ENCODE results near the gene LDHB.

The LDHB gene

DNA sequence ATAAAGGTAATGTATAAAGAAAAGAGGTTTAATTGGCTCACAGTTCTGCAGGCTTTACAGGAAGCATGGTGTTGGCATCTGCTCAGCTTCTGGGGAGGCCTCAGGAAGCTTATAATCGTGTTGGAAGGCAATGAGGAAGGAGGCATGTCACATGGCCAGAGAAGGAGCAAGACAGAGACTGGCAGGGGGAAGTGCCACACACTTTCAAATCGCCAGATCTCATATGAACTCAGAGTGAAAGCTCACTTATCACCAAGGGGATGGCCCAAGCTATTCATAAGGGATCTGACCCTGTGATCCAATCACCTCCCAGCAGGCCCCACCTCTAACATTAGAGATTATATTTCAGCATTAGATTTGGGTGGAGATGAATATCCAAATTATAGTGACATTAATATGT lies 26.3 kb downstream of the LDHB start:
- no peak for TF ChIP-seq Cebpa-rat (IDR thresholded peaks at IDR 0.05)
- no peak overlapping the region for H3K4me3 ChIP-seq
- peaks cover 0 to 41% (median 0%) of the 10 kb centered on the region in 11 experiments; a peak in 12 of 22 replicates for H4K20me1 ChIP-seq
- peaks cover 0 to 13% (median 0%) of the 10 kb centered on the region in 11 experiments; a peak in 4 of 22 replicates for H3K9me3 ChIP-seq (replicated peaks in 1 of 11)
- H3K36me3 ChIP-seq: peaks cover 36 to 63% (median 51%) of the 10 kb centered on the region in 11 experiments
- peaks cover 0 to 6% (median 0%) of the 10 kb centered on the region in 10 experiments; a peak in 1 of 20 replicates for H3K4me1 ChIP-seq
- no peak overlapping the region for H3K27ac ChIP-seq
- H3K9ac ChIP-seq: no peak overlapping the region
- H3K4me2 ChIP-seq: no peak overlapping the region
- H3K27me3 ChIP-seq: no peaks in the 10 kb centered on the region

DNA sequence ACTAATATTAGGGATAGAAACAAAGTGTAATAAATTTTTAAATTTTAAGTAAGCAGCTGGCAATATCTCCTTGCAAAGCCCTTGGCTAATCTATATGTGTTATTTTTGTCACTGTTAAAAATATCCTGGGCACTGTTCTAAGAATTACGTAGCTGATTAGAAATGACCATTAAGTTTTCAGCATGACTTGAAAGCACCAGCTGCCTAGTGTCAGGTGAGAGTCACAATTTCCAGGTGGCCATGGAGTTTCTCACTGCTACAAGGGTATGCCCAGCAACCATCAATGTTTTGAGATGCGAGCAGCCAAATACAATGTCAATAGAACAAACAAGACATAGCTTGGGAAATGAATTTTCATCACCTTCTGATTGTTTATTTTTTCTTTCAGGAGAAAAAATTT lies 29.7 kb downstream of the LDHB start:
- no peak overlapping the region for H3K4me3 ChIP-seq
- H3K27ac ChIP-seq: no peak overlapping the region
- no peaks in the 10 kb centered on the region for H3K27me3 ChIP-seq
- no peak overlapping the region for H3K4me2 ChIP-seq
- peaks cover 4 to 29% (median 18%) of the 10 kb centered on the region in 11 experiments; a peak in 14 of 22 replicates for H3K36me3 ChIP-seq
- H3K9me3 ChIP-seq (replicated peaks in 1 of 11): peaks cover 0 to 13% (median 0%) of the 10 kb centered on the region in 11 experiments; a peak in 4 of 22 replicates
- peaks cover 0 to 8% (median 0%) of the 10 kb centered on the region in 11 experiments; a peak in 2 of 22 replicates for H4K20me1 ChIP-seq
- H3K4me1 ChIP-seq: peaks cover 0 to 6% (median 0%) of the 10 kb centered on the region in 10 experiments; a peak in 1 of 20 replicates
- no peak overlapping the region for H3K9ac ChIP-seq
- no peak for TF ChIP-seq Cebpa-rat (IDR thresholded peaks at IDR 0.05)

DNA sequence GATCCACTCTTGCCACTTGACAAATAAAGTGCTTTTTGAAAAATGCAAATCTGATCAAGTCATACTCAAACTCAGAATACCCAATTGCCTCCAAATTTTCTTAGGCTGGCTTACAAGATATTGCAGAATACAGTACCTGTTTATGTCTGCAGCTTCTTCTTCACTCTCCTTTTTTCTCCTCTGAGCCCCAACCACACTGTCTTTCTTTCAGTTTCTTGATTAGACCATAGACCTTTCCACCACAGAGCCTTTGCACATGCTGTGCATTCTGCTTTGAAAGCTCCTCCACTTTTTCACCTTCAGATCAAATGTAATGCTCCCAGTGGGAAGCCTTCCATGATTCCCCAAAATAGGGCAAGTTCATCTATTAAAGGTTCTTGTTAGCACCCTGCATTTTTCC lies 39.1 kb downstream of the LDHB start:
- H3K36me3 ChIP-seq: no peaks in the 10 kb centered on the region

DNA sequence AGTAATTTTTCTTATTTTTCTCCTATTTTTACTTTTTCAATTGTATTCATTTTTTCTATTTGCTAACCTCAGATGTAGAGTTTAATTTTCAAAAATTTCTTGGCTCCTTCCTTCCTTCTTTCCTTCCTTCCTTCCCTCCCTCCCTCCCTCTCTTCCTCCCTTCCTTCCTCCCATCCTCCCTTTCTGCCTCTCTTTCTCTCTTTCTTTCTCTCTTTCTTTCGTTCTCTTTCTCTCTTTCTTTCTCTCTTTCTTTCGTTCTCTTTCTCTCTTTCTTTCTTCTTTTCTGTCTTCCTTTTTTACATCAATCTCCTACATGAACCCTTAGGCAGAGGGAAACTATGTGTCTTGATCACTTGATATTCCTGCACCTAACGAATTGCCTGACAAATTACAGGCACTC lies 40.6 kb downstream of the LDHB start:
- no peaks in the 10 kb centered on the region for H3K9me3 ChIP-seq (replicated peaks in 1 of 11)
- no peaks in the 10 kb centered on the region for H4K20me1 ChIP-seq
- no peak overlapping the region for H3K4me2 ChIP-seq
- no peak for TF ChIP-seq Cebpa-rat (IDR thresholded peaks at IDR 0.05)
- H3K36me3 ChIP-seq: no peaks in the 10 kb centered on the region
- no peaks in the 10 kb centered on the region for H3K27me3 ChIP-seq
- H3K4me1 ChIP-seq: peaks cover 0 to 23% (median 12%) of the 10 kb centered on the region in 10 experiments; a peak in 12 of 20 replicates
- no peak overlapping the region for H3K27ac ChIP-seq
- no peak overlapping the region for H3K9ac ChIP-seq
- no peak overlapping the region for H3K4me3 ChIP-seq

More for the DNA sequence above, 39.1 kb downstream of the LDHB start:
- no peaks in the 10 kb centered on the region for H3K9me3 ChIP-seq (replicated peaks in 1 of 11)
- no peaks in the 10 kb centered on the region for H3K27me3 ChIP-seq
- peaks cover 0 to 23% (median 12%) of the 10 kb centered on the region in 10 experiments; a peak in 12 of 20 replicates for H3K4me1 ChIP-seq
- H3K4me2 ChIP-seq: no peak overlapping the region
- no peak for TF ChIP-seq Cebpa-rat (IDR thresholded peaks at IDR 0.05)
- H3K4me3 ChIP-seq: no peak overlapping the region
- no peak overlapping the region for H3K9ac ChIP-seq
- no peaks in the 10 kb centered on the region for H4K20me1 ChIP-seq
- no peak overlapping the region for H3K27ac ChIP-seq

DNA sequence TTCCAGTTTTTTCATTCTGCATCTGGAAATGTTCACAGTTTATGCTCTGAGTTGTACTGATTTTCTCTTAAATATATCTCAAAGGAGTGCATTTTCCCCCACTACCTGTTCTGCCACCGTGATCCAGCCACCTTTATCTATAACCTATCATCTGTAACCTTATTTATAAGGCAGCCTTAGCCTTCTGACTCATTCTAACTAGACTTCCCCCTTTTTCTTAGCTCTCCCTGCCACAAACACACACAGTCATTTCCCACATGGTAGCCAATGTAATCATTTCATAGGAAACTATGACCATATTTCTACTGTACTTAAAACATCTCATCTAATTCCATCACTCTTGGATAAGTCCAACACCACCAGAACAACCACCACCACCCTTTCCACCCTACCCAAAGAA lies 42.2 kb downstream of the LDHB start:
- Histone ChIP-seq H3K4me2 (peak overlapping the region in 6 of 11 experiments; percentile 18 to 42 (median 24); a peak in 7 of 22 replicates), H3K9me3 (replicated peaks in 1 of 11) (no peaks in the 10 kb centered on the region), H4K20me1 (no peaks in the 10 kb centered on the region), H3K4me3 (no peak overlapping the region), H3K36me3 (no peaks in the 10 kb centered on the region), H3K27ac (no peak overlapping the region), H3K27me3 (no peaks in the 10 kb centered on the region), H3K4me1 (peaks cover 0 to 23% (median 12%) of the 10 kb centered on the region in 10 experiments; a peak in 12 of 20 replicates), H3K9ac (no peak overlapping the region)
- TF ChIP-seq Cebpa-rat (IDR thresholded peaks at IDR 0.05): no peak

DNA sequence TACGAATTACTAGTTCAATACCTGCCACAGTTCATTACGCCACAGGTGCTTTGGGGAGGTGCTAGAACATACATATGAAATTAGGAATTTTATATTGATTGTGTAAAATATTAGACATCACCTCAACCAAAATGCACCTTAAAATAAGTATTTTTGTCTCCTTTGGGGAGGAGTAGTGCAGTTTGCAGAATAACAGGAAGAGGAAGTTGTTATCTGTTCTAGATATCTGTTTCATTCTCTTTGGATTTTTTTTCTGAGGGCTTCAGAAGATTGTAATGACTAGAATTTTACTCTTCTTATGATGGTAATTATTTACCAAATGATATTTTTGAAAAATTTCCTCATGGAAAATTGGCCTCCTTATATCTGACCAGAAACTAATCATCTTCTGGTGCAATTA lies 43.1 kb downstream of the LDHB start:
- H3K9me3 ChIP-seq (replicated peaks in 1 of 11): no peaks in the 10 kb centered on the region
- no peak overlapping the region for H3K9ac ChIP-seq
- H3K27me3 ChIP-seq: no peaks in the 10 kb centered on the region
- no peak overlapping the region for H3K27ac ChIP-seq
- no peaks in the 10 kb centered on the region for H3K36me3 ChIP-seq
- no peak overlapping the region for H3K4me3 ChIP-seq
- TF ChIP-seq Cebpa-rat (IDR thresholded peaks at IDR 0.05): no peak
- peak overlapping the region in 4 of 11 experiments; percentile 18 to 42 (median 30); a peak in 5 of 22 replicates for H3K4me2 ChIP-seq
- H4K20me1 ChIP-seq: no peaks in the 10 kb centered on the region
- peaks cover 0 to 23% (median 12%) of the 10 kb centered on the region in 10 experiments; a peak in 12 of 20 replicates for H3K4me1 ChIP-seq

DNA sequence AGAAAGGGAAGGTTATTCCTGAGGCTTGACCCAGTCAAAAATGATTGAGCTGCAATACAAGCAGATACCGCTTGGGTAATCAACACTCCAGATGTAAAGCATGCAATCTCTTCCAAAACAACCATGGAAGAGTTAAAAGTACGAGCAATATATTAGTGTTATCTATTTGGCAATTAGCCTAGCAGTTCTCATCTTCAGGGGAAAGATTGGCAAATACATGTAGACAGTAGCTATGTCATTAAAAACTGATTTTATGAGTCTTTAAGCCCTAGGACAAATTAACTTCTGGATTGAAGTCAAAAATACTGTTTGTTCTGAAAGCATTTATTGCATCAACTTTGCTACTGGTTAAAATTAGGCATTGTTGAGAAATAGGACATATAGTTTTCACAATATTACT lies 43.7 kb downstream of the LDHB start:
- Histone ChIP-seq H3K4me2 (no peak overlapping the region), H3K27me3 (no peaks in the 10 kb centered on the region), H3K36me3 (no peaks in the 10 kb centered on the region), H4K20me1 (no peaks in the 10 kb centered on the region), H3K9ac (no peak overlapping the region), H3K9me3 (replicated peaks in 1 of 11) (no peaks in the 10 kb centered on the region), H3K4me1 (peaks cover 0 to 23% (median 12%) of the 10 kb centered on the region in 10 experiments; a peak in 12 of 20 replicates), H3K27ac (no peak overlapping the region), H3K4me3 (no peak overlapping the region)
- no peak for TF ChIP-seq Cebpa-rat (IDR thresholded peaks at IDR 0.05)

DNA sequence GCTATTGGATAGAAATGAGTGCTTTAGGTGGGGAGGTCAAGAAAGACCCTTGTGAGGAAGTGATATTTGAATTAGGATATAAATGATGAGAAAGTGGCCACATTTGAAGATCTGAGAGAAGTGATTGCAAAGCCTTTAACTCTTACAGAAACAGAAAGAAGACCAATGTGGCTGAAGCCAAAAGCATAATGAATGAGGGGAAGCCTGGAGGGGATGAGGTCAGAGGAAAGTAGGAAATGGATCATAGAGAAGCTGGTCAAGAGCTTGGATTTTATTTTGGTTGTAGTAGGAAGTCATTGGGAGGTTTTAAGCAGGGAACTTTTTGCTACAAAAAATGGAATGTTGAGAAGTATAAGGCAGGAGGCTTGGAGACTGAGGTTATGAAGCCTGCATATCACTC lies 49.4 kb downstream of the LDHB start:
- no peaks in the 10 kb centered on the region for H3K36me3 ChIP-seq
- peak overlapping the region in 2 of 11 experiments; percentile 20 to 47; a peak in 4 of 22 replicates for H3K4me2 ChIP-seq
- no peaks in the 10 kb centered on the region for H3K27me3 ChIP-seq
- H3K4me1 ChIP-seq: peaks cover 0 to 8% (median 0%) of the 10 kb centered on the region in 10 experiments; a peak in 2 of 20 replicates
- no peak overlapping the region for H3K27ac ChIP-seq
- H3K9ac ChIP-seq: no peak overlapping the region
- no peak overlapping the region for H3K4me3 ChIP-seq
- TF ChIP-seq Cebpa-rat (IDR thresholded peaks at IDR 0.05): no peak
- no peaks in the 10 kb centered on the region for H3K9me3 ChIP-seq (replicated peaks in 1 of 11)
- no peaks in the 10 kb centered on the region for H4K20me1 ChIP-seq

DNA sequence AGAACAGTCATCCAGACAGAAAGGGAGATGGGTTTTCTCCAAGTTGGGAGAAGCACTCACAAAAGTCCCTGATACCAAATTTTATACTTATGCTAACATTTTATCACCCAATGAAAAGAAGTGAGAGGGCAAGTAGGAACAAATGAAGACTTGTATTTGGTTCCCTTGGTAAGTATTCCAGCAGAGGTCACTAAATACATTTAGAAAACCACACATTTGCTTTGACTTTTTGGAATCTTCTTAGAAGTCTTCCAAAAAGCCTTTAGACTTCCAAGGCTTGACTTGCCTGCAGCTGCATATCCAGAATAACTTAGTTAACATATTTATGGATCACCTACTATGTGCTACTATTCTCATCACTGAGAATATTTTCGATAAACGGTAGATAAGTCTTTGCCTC lies 49.9 kb downstream of the LDHB start:
- H3K4me3 ChIP-seq: no peak overlapping the region
- H3K27me3 ChIP-seq: no peaks in the 10 kb centered on the region
- H3K4me2 ChIP-seq: peak overlapping the region in 1 of 11 experiments; percentile 47; a peak in 1 of 22 replicates
- no peak overlapping the region for H3K27ac ChIP-seq
- H3K9me3 ChIP-seq (replicated peaks in 1 of 11): no peaks in the 10 kb centered on the region
- H3K4me1 ChIP-seq: peaks cover 0 to 8% (median 0%) of the 10 kb centered on the region in 10 experiments; a peak in 2 of 20 replicates
- no peak for TF ChIP-seq Cebpa-rat (IDR thresholded peaks at IDR 0.05)
- no peaks in the 10 kb centered on the region for H3K36me3 ChIP-seq
- H4K20me1 ChIP-seq: no peaks in the 10 kb centered on the region
- no peak overlapping the region for H3K9ac ChIP-seq

DNA sequence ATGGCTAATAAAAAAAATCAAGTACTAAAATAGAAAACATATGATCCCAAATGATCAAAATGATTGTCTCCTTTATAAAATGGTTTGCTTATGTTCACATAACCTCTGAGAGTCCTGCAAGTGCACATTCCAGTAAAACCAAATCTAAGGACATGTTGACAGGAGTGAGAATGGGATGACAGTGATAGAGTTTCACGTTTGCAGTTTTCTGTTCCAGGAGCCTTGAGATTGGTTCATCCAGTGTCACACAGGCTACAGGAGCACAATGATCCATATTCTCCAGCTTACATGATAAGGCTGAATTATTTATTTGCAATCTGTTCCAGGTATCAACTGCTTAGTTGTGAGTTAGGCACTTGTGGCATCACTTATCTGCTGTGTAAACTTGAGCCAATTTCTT lies 51.5 kb downstream of the LDHB start:
- no peak overlapping the region for H3K9ac ChIP-seq
- H3K27ac ChIP-seq: no peak overlapping the region
- no peak for TF ChIP-seq Cebpa-rat (IDR thresholded peaks at IDR 0.05)
- H3K4me1 ChIP-seq: peaks cover 0 to 8% (median 0%) of the 10 kb centered on the region in 10 experiments; a peak in 2 of 20 replicates
- H4K20me1 ChIP-seq: no peaks in the 10 kb centered on the region
- H3K9me3 ChIP-seq (replicated peaks in 1 of 11): no peaks in the 10 kb centered on the region
- no peaks in the 10 kb centered on the region for H3K27me3 ChIP-seq
- no peak overlapping the region for H3K4me2 ChIP-seq
- no peak overlapping the region for H3K4me3 ChIP-seq
- H3K36me3 ChIP-seq: no peaks in the 10 kb centered on the region
